HepG2 (cell line): ENCODE data around the gene PSEN2. TPM values are rescaled to one million over a fixed set of nuclear protein-coding genes. Genes with fewer than 3 reads are reported as not detected.

Source experiments
- ATAC-seq: fragments of 200-7000 bp; cut with Tn5 transposase; 3 replicates; pipeline ENCODE4 v1.9.1; 2020; ENCODE audit warnings: mild to moderate bottlenecking, moderate library complexity
- BruUV-seq: library from RNA; stranded (reverse); fragments of 400-500 nt; replicated peaks from 2 replicates; lab custom pipeline; 2021; lab: Mats Ljungman, UMichigan
- CTCF ChIA-PET: fragments of 300-600 bp; formaldehyde crosslinking; extraction: SDS; loops from one replicate; lab custom pipeline; 2021; ENCODE audit warnings: low total read pairs, inconsistent platforms, low intra/inter-chr PET ratio; lab: Yijun Ruan, JAX
- POLR2A ChIA-PET: fragments of 350-600 bp; sonication (Branson Sonifier 250); formaldehyde crosslinking; loops from one replicate; lab custom pipeline; 2020; ENCODE audit warnings: antibody characterized with exemption, inconsistent platforms; lab: Yijun Ruan, JAX
- DNase-seq: peaks from one replicate; pipeline ENCODE4 v3.0.0-alpha.2; 2015; ENCODE audit warnings: low spot score
- FAIRE-seq: peaks from 3 replicates; lab custom pipeline; 2011; peaks lifted over from hg19 to GRCh38; lab: Jason Lieb, UNC
- H2AFZ ChIP-seq: one replicate; pipeline ENCODE4 v1.6.1; 2011; ENCODE audit warnings: low read length, inconsistent platforms
- H3K27ac ChIP-seq: fragments of 300-600 bp; 3 replicates; pipeline ENCODE4 v1.8.0; 2011; ENCODE audit warnings: mixed run types, mild to moderate bottlenecking, mixed read lengths, low read length, inconsistent platforms; ENCODE audit not compliant: insufficient read depth; ENCODE audit errors: extremely low read length
- H3K27me3 ChIP-seq, 2 experiments: fragments of 200-600 bp in 1 of 2; 2 replicates in 1 of 2; 3 replicates in 1 of 2; pipeline versions ENCODE4 v1.6.0 to v1.8.0; 2011; ENCODE audit warnings: low read length in 2 of 2, mild to moderate bottlenecking in 2 of 2, moderate library complexity in 2 of 2, inconsistent platforms in 1 of 2; ENCODE audit not compliant: insufficient read depth in 2 of 2, control insufficient read depth in 1 of 2
- H3K36me3 ChIP-seq, 2 experiments: fragments of 200-600 bp in 1 of 2; replicated peaks in 1 of 2; 2 replicates in 1 of 2; 3 replicates in 1 of 2; pipeline versions ENCODE4 v1.5.1 to v1.8.0; 2011; ENCODE audit warnings: low read length in 2 of 2, inconsistent platforms in 1 of 2; ENCODE audit not compliant: insufficient read depth in 2 of 2, control insufficient read depth in 1 of 2
- H3K4me1 ChIP-seq: 2 replicates; pipeline ENCODE4 v1.5.1; 2012; ENCODE audit warnings: low read length, inconsistent platforms; ENCODE audit not compliant: insufficient read depth
- H3K4me2 ChIP-seq: 2 replicates; pipeline ENCODE4 v1.6.0; 2011; ENCODE audit warnings: low read depth, low read length, inconsistent platforms
- H3K4me3 ChIP-seq, 3 experiments: fragments of 200-600 bp in 1 of 3; sonication (generic), shearing (Covaris generic) in 1 of 3; replicated peaks in 1 of 3; 2 replicates each; pipeline ENCODE4 v1.5.1; 2011 to 2016; ENCODE audit warnings: low read length in 3 of 3, inconsistent platforms in 2 of 3, low read depth in 2 of 3, mild to moderate bottlenecking in 2 of 3, control low read depth in 1 of 3, mixed read lengths in 1 of 3; ENCODE audit not compliant: insufficient read depth in 1 of 3
- H3K79me2 ChIP-seq: one replicate; pipeline ENCODE4 v1.6.1; 2011; ENCODE audit warnings: low read length, inconsistent platforms; ENCODE audit not compliant: insufficient read depth
- H3K9ac ChIP-seq: 2 replicates; pipeline ENCODE4 v1.6.0; 2011; ENCODE audit warnings: mild to moderate bottlenecking, low read depth, low read length, inconsistent platforms; ENCODE audit not compliant: insufficient read depth
- H3K9me3 ChIP-seq: 2 replicates; pipeline ENCODE4 v1.5.1; 2012; ENCODE audit warnings: mild to moderate bottlenecking, low read length
- H4K20me1 ChIP-seq: 2 replicates; pipeline ENCODE4 v1.6.0; 2011; ENCODE audit warnings: inconsistent platforms, mild to moderate bottlenecking, low read length, moderate library complexity; ENCODE audit not compliant: insufficient read depth
- HDAC6 ChIP-seq: fragments of 200-600 bp; sonication (generic); IDR thresholded peaks from 2 replicates; pipeline ENCODE4 v1.7.0; 2017; ENCODE audit warnings: mild to moderate bottlenecking, antibody characterized with exemption, low read length, low read depth
- HNRNPLL ChIP-seq: fragments of 200-400 bp; formaldehyde crosslinking; IDR thresholded peaks from 2 replicates; pipeline ENCODE4 v1.6.1; 2017; ENCODE audit warnings: mild to moderate bottlenecking, low read depth, low read length; ENCODE audit not compliant: poor library complexity, severe bottlenecking
- YEATS2 ChIP-seq: sonication (generic); formaldehyde crosslinking; IDR thresholded peaks from 2 replicates; pipeline ENCODE4 v1.4.0; 2020; ENCODE audit warnings: missing genetic modification reagents, borderline replicate concordance
- ZIK1 ChIP-seq: sonication (generic); formaldehyde crosslinking; IDR thresholded peaks from 2 replicates; pipeline ENCODE4 v1.5.0; 2020; ENCODE audit warnings: mild to moderate bottlenecking, low read depth, missing genetic modification reagents, borderline replicate concordance
- ZNF652 ChIP-seq: IDR thresholded peaks from 2 replicates; pipeline ENCODE4 v1.6.1; 2016; ENCODE audit warnings: low read depth, borderline replicate concordance
- WGBS: methylation state at CpG from one replicate; pipeline ENCODE4 v1.1.6; 2017; ENCODE audit warnings: low lambda C conversion rate; 5-methylcytosine and 5-hydroxymethylcytosine counted together
- in situ Hi-C: cut with HindIII; loops from 2 replicates; pipeline ENCODE4 v1.10.0; 2017; ENCODE audit warnings: low pct_unique_long_range_greater_than_20kb; ENCODE audit not compliant: extremely low pct_ligation_motif_present
- intact Hi-C: fragments of 100-400 bp; cut with micrococcal nuclease; formaldehyde crosslinking; loops from one replicate; pipeline ENCODE4 v1.10.0; 2022; ENCODE audit not compliant: unreplicated experiment
- polyA plus RNA-seq, 8 experiments: library from polyadenylated mRNA; depleted of rRNA in 3 of 8; stranded (reverse) in 7 of 8; unstranded in 1 of 8; fragments of >200 nt; fragmentation: Illumina TruSeq in 4 of 8; extraction: Trizol in 4 of 8; gene quantifications; 2 replicates each; pipeline versions ENCODE4 v1.2.1 to v1.2.3, GENCODE V29; 2011 to 2016; ENCODE audit warnings: low read depth in 4 of 8, missing spikeins in 1 of 8, mixed read lengths in 1 of 8; ENCODE audit not compliant: insufficient read depth in 1 of 8
- total RNA-seq, 5 experiments: library from RNA; depleted of rRNA; stranded (reverse); fragments of >200 nt; fragmentation: Illumina TruSeq; extraction: Trizol; gene quantifications; 2 replicates each; pipeline ENCODE4 v1.2.3, GENCODE V29; 2016; ENCODE audit warnings: low read depth in 1 of 5
- TF ChIP-seq, protein P1 (sequence below): sonication (generic); formaldehyde crosslinking; conservative IDR thresholded peaks from 2 replicates; pipeline ENCODE4 v1.4.0; 2020; ENCODE audit warnings: missing genetic modification reagents

Gene PSEN2
- total and polyA plus RNA-seq, 2 of the 13 experiments (the other 11 are each of a cell fraction or from before 2014, with no cell fraction given): 5.9 to 13.1 TPM

DNA sequence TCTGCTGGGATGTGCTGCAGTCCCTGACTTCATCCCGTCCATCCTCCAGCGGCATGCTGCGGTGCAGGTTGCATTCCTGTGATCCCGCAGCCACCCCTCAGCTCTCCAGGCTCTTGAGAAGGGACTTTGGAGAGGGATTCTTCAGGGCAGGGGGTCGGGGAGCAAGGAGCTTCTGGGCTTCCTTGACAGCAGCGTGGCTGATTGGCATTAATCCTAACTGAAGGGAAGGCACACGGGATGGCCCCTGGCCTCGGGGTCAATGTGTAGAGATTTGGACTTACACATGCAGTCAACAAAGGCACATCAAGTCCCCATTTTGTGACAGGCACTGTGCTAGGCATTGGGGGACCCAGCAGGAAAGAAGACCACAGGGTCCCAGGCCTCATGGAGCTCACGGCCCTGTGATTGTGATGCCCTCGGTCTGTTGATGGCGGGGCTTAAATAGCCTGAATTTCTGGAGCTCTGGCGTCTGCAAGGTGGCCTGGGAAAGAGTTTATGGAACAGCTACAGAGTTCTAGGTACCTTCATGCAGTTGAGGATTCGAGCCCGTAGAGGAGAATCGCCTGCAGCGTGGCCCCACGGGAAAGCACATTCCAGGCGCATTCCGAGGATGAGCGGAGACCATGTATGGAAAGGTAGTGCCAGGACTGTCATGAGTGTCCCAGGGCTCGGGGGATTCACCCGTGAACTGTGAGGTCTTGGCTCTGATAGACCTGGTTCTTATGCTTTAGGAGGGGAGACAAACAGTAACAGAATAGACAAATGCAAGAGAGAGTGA lies 20.1 kb downstream of the PSEN2 start:
- H4K20me1 ChIP-seq: no peaks in the 10 kb centered on the region
- peaks cover 0 to 4% of the 10 kb centered on the region in 2 experiments; a peak in 4 of 5 replicates for H3K36me3 ChIP-seq
- no peak overlapping the region for H3K4me2 ChIP-seq
- no peak overlapping the region for H3K9ac ChIP-seq
- no peaks in the 10 kb centered on the region for H3K79me2 ChIP-seq
- DNase-seq (no peak), FAIRE-seq (no peak), ATAC-seq (no peak)
- BruUV-seq: no TSS peak
- H3K4me3 ChIP-seq: no peak overlapping the region
- ChIA-PET POLR2A (no interaction called here), CTCF (no interaction called here)
- intact Hi-C loops: no loop called here
- H2AFZ ChIP-seq: no peak overlapping the region
- WGBS: 93% methylated on average over 17 of the region's 22 CpGs
- in situ Hi-C loops: no loop called here
- H3K4me1 ChIP-seq: no peaks in the 10 kb centered on the region
- TF ChIP-seq ZNF652 (CRISPR knock-in tag) (no peak), HNRNPLL (no peak), ZIK1 (CRISPR knock-in tag) (no peak), YEATS2 (no peak), HDAC6 (no peak)
- TF ChIP-seq, protein P1, sequence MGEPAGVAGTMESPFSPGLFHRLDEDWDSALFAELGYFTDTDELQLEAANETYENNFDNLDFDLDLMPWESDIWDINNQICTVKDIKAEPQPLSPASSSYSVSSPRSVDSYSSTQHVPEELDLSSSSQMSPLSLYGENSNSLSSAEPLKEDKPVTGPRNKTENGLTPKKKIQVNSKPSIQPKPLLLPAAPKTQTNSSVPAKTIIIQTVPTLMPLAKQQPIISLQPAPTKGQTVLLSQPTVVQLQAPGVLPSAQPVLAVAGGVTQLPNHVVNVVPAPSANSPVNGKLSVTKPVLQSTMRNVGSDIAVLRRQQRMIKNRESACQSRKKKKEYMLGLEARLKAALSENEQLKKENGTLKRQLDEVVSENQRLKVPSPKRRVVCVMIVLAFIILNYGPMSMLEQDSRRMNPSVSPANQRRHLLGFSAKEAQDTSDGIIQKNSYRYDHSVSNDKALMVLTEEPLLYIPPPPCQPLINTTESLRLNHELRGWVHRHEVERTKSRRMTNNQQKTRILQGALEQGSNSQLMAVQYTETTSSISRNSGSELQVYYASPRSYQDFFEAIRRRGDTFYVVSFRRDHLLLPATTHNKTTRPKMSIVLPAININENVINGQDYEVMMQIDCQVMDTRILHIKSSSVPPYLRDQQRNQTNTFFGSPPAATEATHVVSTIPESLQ (CRISPR knock-in tag): no peak
- H3K9me3 ChIP-seq: no peaks in the 10 kb centered on the region
- no peak overlapping the region for H3K27ac ChIP-seq
- no peaks in the 10 kb centered on the region for H3K27me3 ChIP-seq
